Ishikawa (cell line): ENCODE measurements around the gene FGF14.

Experiments used
- CEBPB ChIP-seq: IDR thresholded peaks from 2 replicates; pipeline ENCODE4 v1.6.1; 2012
- CREB1 ChIP-seq: IDR thresholded peaks from 2 replicates; pipeline ENCODE4 v1.6.1; 2012; ENCODE audit warnings: low read depth
- EGR1 ChIP-seq: IDR thresholded peaks from 2 replicates; pipeline ENCODE4 v1.6.1; 2012
- EP300 ChIP-seq: IDR thresholded peaks from 2 replicates; pipeline ENCODE4 v1.6.1; 2012; ENCODE audit warnings: borderline replicate concordance
- FOXM1 ChIP-seq: IDR thresholded peaks from 2 replicates; pipeline ENCODE4 v1.6.1; 2012; ENCODE audit warnings: low read depth, borderline replicate concordance
- MAX ChIP-seq: IDR thresholded peaks from 2 replicates; pipeline ENCODE4 v1.6.1; 2012
- RAD21 ChIP-seq: IDR thresholded peaks from 2 replicates; pipeline ENCODE4 v1.6.1; 2012; ENCODE audit warnings: low read depth
- REST ChIP-seq: IDR thresholded peaks from 2 replicates; pipeline ENCODE4 v1.6.1; 2012; ENCODE audit warnings: low read depth, mild to moderate bottlenecking
- TAF1 ChIP-seq: IDR thresholded peaks from 2 replicates; pipeline ENCODE4 v1.6.1; 2012; ENCODE audit warnings: low read depth, mild to moderate bottlenecking
- TCF12 ChIP-seq: IDR thresholded peaks from 2 replicates; pipeline ENCODE4 v1.6.1; 2012; ENCODE audit warnings: low read depth
- TEAD4 ChIP-seq: IDR thresholded peaks from 2 replicates; pipeline ENCODE4 v1.6.1; 2012
- USF1 ChIP-seq: IDR thresholded peaks from 2 replicates; pipeline ENCODE4 v1.6.1; 2012
- YY1 ChIP-seq: IDR thresholded peaks from 2 replicates; pipeline ENCODE4 v1.6.1; 2012; ENCODE audit warnings: low read depth

GRCh38 chr13:101911752-101912151 is 490.1 kb downstream of the FGF14 start:
- TF ChIP-seq REST (no peak), EP300 (no peak), CEBPB (no peak), RAD21 (no peak), TAF1 (no peak), CREB1 (no peak), FOXM1 (no peak), MAX (no peak), TCF12 (no peak), USF1 (no peak), TEAD4 (no peak), EGR1 (no peak), YY1 (no peak)
